ENCODE data around the gene ACTG1.

The ACTG1 gene

GRCh38 chr17:81513372-81513752 is 763 bp upstream of the ACTG1 start:
- peak overlapping the region; percentile 82 for H2AFZ ChIP-seq (ENCODE audit: low read depth)

GRCh38 chr17:81511804-81512561 is 616 bp downstream of the ACTG1 start:
- H3K27ac ChIP-seq, result peak overlapping the region; percentile 39
- peaks cover 30% of the 10 kb centered on the region; the same call in 1 of the 2 replicates for H4K20me1 ChIP-seq (ENCODE audit: insufficient read depth)
- peaks cover 24% of the 10 kb centered on the region for H3K79me2 ChIP-seq (ENCODE audit: insufficient read depth, low read depth)
- no peak overlapping the region for H2AFZ ChIP-seq (ENCODE audit: low read depth)
- H3K27me3 ChIP-seq (ENCODE audit: insufficient read depth, low read depth), result 0 out of 2 replicates have a peak, but pooled peaks cover 2% of the 10 kb centered on the region
- H3K36me3 ChIP-seq (ENCODE audit: insufficient read depth), result peaks cover 20% of the 10 kb centered on the region; the same call in 1 of the 2 replicates
- H3K9ac ChIP-seq, result peak overlapping the region; percentile 63
- H3K4me1 ChIP-seq (ENCODE audit: low read depth, poor library complexity, severe bottlenecking), result peaks cover 26% of the 10 kb centered on the region
- TF ChIP-seq CTCF (conservative IDR thresholded peaks at IDR 0.05; ENCODE audit: low read depth, low read length), result no peak
- no peak overlapping the region for H3K4me3 ChIP-seq (IDR thresholded peaks at IDR 0.05; ENCODE audit: insufficient read depth, low read depth, low read length)
- peak overlapping the region; percentile 99 for H3K4me2 ChIP-seq

More at GRCh38 chr17:81513372-81513752, 763 bp upstream of the ACTG1 start:
- peak overlapping the region; percentile 61 for H3K4me2 ChIP-seq
- peaks cover 24% of the 10 kb centered on the region for H3K79me2 ChIP-seq (ENCODE audit: insufficient read depth, low read depth)
- H3K4me3 ChIP-seq (IDR thresholded peaks at IDR 0.05; ENCODE audit: insufficient read depth, low read depth, low read length), result peak overlapping the region; percentile 34
- 0 out of 2 replicates have a peak, but pooled peaks cover 2% of the 10 kb centered on the region for H3K27me3 ChIP-seq (ENCODE audit: insufficient read depth, low read depth)
- H3K27ac ChIP-seq, result peak overlapping the region; percentile 74
- peaks cover 30% of the 10 kb centered on the region; the same call in 1 of the 2 replicates for H4K20me1 ChIP-seq (ENCODE audit: insufficient read depth)
- H3K9ac ChIP-seq, result peak overlapping the region; percentile 74; the same call in 1 of the 2 replicates
- TF ChIP-seq CTCF (conservative IDR thresholded peaks at IDR 0.05; ENCODE audit: low read depth, low read length), result no peak
- peaks cover 26% of the 10 kb centered on the region for H3K4me1 ChIP-seq (ENCODE audit: low read depth, poor library complexity, severe bottlenecking)
- H3K36me3 ChIP-seq (ENCODE audit: insufficient read depth), result peaks cover 20% of the 10 kb centered on the region; the same call in 1 of the 2 replicates

GRCh38 chr17:81511554-81511803 is 1.1 kb downstream of the ACTG1 start:
- H3K27me3 ChIP-seq (ENCODE audit: insufficient read depth, low read depth), result peaks cover 4% of the 10 kb centered on the region; the same call in 1 of the 2 replicates
- peaks cover 26% of the 10 kb centered on the region for H3K4me1 ChIP-seq (ENCODE audit: low read depth, poor library complexity, severe bottlenecking)
- peak overlapping the region; percentile 99 for H3K4me2 ChIP-seq
- no peak for TF ChIP-seq CTCF (conservative IDR thresholded peaks at IDR 0.05; ENCODE audit: low read depth, low read length)
- peaks cover 30% of the 10 kb centered on the region; the same call in 1 of the 2 replicates for H4K20me1 ChIP-seq (ENCODE audit: insufficient read depth)
- peak overlapping the region; percentile 63; the same call in 1 of the 2 replicates for H3K9ac ChIP-seq
- H2AFZ ChIP-seq (ENCODE audit: low read depth), result no peak overlapping the region
- H3K27ac ChIP-seq, result peak overlapping the region; percentile 39; the same call in 1 of the 2 replicates
- H3K79me2 ChIP-seq (ENCODE audit: insufficient read depth, low read depth), result peaks cover 24% of the 10 kb centered on the region
- no peak overlapping the region for H3K4me3 ChIP-seq (IDR thresholded peaks at IDR 0.05; ENCODE audit: insufficient read depth, low read depth, low read length)
- peaks cover 20% of the 10 kb centered on the region; the same call in 1 of the 2 replicates for H3K36me3 ChIP-seq (ENCODE audit: insufficient read depth)

- peaks cover 9% of the 10 kb centered on the region for H3K27me3 ChIP-seq (ENCODE audit: insufficient read depth, low read depth)
- H3K36me3 ChIP-seq (ENCODE audit: insufficient read depth), result peaks cover 20% of the 10 kb centered on the region; the same call in 1 of the 2 replicates
- peaks cover 30% of the 10 kb centered on the region; the same call in 1 of the 2 replicates for H4K20me1 ChIP-seq (ENCODE audit: insufficient read depth)
- peak overlapping the region; percentile 99 for H3K4me2 ChIP-seq
- H3K4me1 ChIP-seq (ENCODE audit: low read depth, poor library complexity, severe bottlenecking), result peaks cover 25% of the 10 kb centered on the region
- H3K4me3 ChIP-seq (IDR thresholded peaks at IDR 0.05; ENCODE audit: insufficient read depth, low read depth, low read length), result no peak overlapping the region
- peaks cover 24% of the 10 kb centered on the region for H3K79me2 ChIP-seq (ENCODE audit: insufficient read depth, low read depth)
- H3K27ac ChIP-seq, result no peak overlapping the region; the same call in 1 of the 2 replicates
- H3K9ac ChIP-seq, result peak overlapping the region; percentile 63; the same call in 1 of the 2 replicates
- H2AFZ ChIP-seq (ENCODE audit: low read depth), result no peak overlapping the region
- TF ChIP-seq CTCF (conservative IDR thresholded peaks at IDR 0.05; ENCODE audit: low read depth, low read length), result no peak
These were observed 1.6 kb downstream of the ACTG1 start for GRCh38 chr17:81510785-81511553.

Data from KMS-11 (cell line).